Effector memory CD8-positive, alpha-beta T cell (primary cell): ENCODE results near the gene DAO.

Source experiments
- ATAC-seq: fragments of 150-1000 bp; cut with Tn5 transposase; replicated peaks from 2 replicates; pipeline ENCODE4 v1.10.0; 2021; ENCODE audit warnings: mild to moderate bottlenecking, moderate library complexity
- DNase-seq, 3 experiments: peaks; one replicate each; pipeline ENCODE4 v3.0.0; 2021
- H3K27ac Mint-ChIP-seq, 2 donors: one replicate each; pipeline ENCODE4 v1.8.0; 2022; ENCODE audit warnings: mild to moderate bottlenecking in 2 of 2, mixed read lengths in 2 of 2, moderate library complexity in 2 of 2
- H3K27me3 Mint-ChIP-seq, 2 donors: one replicate each; pipeline ENCODE4 v1.8.0; 2022; ENCODE audit warnings: mixed read lengths in 2 of 2
- H3K36me3 Mint-ChIP-seq: one replicate; pipeline ENCODE4 v1.8.0; 2022; ENCODE audit warnings: mild to moderate bottlenecking, moderate library complexity, mixed read lengths; ENCODE audit not compliant: insufficient read depth
- H3K4me1 Mint-ChIP-seq, 2 donors: one replicate each; pipeline ENCODE4 v1.8.0; 2022; ENCODE audit warnings: low read depth in 2 of 2, mixed read lengths in 2 of 2
- H3K4me3 Mint-ChIP-seq, 2 donors: one replicate each; pipeline ENCODE4 v1.8.0; 2022; ENCODE audit warnings: mild to moderate bottlenecking in 2 of 2, mixed read lengths in 2 of 2, moderate library complexity in 2 of 2
- H3K9me3 Mint-ChIP-seq, 2 donors: one replicate each; pipeline ENCODE4 v1.8.0; 2022; ENCODE audit warnings: mixed read lengths in 2 of 2

The DAO gene

DNA sequence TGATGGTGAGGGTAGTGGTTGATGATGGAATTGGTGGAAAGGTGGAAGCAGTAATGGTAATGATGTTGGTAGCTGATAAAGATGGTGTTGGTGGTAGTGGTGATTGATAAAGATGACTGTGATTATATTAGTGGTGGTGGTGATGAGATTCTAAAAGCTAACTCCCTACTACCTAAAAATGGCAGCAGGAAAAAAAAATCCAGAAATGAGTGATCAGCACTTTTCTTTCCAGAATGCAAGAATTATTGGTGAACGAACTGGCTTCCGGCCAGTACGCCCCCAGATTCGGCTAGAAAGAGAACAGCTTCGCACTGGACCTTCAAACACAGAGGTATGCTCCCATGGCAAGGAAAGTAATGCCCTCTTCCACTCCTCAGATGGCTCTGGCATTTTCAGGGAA is 19.3 kb downstream of the DAO start:
- Mint-ChIP-seq H3K27me3 (peaks cover 0 to 6% of the 10 kb centered on the region in 2 donors), H3K9me3 (no peaks in the 10 kb centered on the region)

DNA sequence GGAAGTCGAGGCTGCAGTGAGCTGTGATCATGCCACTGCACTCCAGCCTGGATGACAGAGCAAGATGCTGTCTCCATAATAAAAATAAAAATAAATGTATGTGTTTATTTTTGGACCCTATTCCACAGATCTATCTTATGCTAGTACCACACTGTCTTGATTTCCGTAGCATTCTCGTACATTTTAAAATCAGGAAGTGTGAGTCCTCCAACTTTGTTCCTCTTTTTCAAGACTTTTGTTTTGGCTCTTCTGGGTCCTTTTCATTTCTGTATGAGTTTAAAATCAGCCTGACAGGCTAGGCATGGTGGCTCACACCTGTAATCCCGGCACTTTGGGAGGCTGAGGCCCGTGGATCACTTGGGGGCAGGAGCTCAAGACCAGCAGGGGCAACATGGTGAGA is 25.8 kb downstream of the DAO start:
- DNase-seq (no peak), ATAC-seq (peak; percentile 26)
- Mint-ChIP-seq H3K9me3 (no peaks in the 10 kb centered on the region), H3K27me3 (peaks cover 14 to 29% of the 10 kb centered on the region in 2 donors), H3K36me3 (no peaks in the 10 kb centered on the region), H3K4me1 (no peaks in the 10 kb centered on the region), H3K4me3 (no peak overlapping the region), H3K27ac (peak overlapping the region in 1 of 2 donors; percentile 27)

More for the DNA sequence above, 19.3 kb downstream of the DAO start:
- Mint-ChIP-seq H3K4me3 (no peak overlapping the region), H3K4me1 (no peaks in the 10 kb centered on the region), H3K36me3 (no peaks in the 10 kb centered on the region), H3K27ac (no peak overlapping the region)
- ATAC-seq = no peak
- no peak for DNase-seq

DNA sequence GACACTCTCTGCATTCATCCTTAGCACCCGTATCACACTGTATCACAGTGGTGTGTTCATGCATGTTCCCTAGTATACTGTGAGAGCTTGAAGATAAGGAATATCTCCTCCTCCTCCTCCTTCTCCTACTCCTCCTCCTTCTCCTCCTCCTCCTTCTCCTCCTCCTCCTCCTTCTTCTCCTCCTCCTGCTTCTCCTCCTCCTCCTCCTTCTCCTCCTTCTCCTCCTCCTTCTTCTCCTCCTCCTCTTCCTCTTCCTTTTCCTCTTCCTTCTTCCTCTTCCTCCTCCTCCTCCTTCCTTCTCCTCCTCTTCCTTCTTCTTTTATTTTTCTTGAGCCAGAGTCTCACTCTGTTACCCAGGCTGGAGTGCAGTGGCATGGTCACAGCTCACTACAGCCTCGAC is 27.1 kb downstream of the DAO start:
- Mint-ChIP-seq H3K27me3 (peaks cover 14 to 29% of the 10 kb centered on the region in 2 donors), H3K36me3 (no peaks in the 10 kb centered on the region), H3K4me3 (no peak overlapping the region), H3K4me1 (no peaks in the 10 kb centered on the region), H3K9me3 (no peaks in the 10 kb centered on the region), H3K27ac (no peak overlapping the region)
- ATAC-seq = no peak
- DNase-seq = no peak

DNA sequence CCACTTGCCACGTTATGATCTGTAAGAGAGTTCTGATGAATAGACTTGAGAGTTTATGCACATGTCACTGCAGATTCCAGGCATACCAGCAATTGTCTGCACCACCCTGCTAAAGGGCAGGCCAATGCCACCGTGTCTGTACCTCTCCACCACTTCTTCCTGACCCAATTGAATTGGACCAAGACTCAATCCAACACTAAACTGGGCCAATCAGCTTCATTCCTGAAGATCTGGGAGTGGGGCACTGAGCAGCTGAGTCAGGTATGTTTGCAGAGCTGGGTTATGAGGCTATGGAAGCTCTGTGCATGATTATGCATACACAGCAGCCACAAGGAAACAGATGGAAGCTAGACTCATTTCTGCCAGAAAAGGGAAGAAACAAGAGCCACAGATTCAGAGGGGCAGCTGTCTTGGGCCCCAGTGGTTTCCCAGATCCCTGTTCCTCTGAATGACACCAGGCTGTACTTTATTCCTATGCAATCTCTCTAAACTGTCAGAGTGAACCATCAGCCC is 28.0 kb downstream of the DAO start:
- Mint-ChIP-seq H3K4me1 (no peaks in the 10 kb centered on the region), H3K27ac (no peak overlapping the region), H3K27me3 (peaks cover 14 to 29% of the 10 kb centered on the region in 2 donors), H3K4me3 (no peak overlapping the region), H3K36me3 (no peaks in the 10 kb centered on the region), H3K9me3 (no peaks in the 10 kb centered on the region)
- ATAC-seq (no peak), DNase-seq (no peak)

DNA sequence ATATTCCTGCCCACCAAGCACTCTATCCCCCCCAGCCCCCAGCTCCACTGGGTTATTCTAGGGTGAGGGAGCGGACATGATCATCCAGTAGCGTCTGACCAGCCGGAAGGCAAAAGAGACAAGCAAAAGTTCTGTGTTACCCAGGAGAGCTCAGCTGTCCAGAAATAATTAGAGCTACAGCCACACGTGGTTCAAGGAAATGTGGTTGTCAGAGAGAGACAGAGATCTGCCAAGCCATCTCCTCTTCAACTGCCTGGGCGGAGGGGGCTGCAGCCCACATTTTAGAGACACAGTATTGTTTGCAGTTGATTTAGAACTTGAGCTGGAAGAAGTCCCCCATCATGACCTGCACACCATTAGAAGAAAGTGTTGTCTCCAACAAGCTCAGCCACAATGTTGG is 30.4 kb downstream of the DAO start:
- Mint-ChIP-seq H3K4me1 (peaks cover 0 to 2% of the 10 kb centered on the region in 2 donors), H3K27ac (no peak overlapping the region), H3K4me3 (no peak overlapping the region), H3K27me3 (peaks cover 14 to 37% of the 10 kb centered on the region in 2 donors), H3K36me3 (no peaks in the 10 kb centered on the region), H3K9me3 (no peaks in the 10 kb centered on the region)
- ATAC-seq (no peak), DNase-seq (no peak)

DNA sequence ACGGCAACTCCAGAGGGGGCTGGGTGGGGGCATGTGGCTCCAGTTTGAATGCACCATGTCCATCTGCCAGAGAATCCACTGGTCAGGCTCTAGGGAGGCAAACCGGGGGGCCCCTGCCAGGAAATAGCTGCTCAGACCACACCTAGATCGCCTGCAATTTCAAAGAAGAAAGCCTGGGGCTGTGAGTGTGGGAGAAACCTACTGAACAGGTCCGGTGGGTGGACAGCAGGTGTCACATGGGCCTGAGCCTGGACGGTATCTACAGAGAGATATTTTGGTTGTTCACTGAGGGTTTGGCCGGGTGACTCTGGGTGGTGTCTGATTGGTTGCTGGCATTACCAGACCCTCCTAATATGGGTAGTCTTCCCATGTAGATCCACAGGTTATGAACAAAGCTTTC is 32.0 kb downstream of the DAO start:
- ATAC-seq = no peak
- Mint-ChIP-seq H3K36me3 (no peaks in the 10 kb centered on the region), H3K4me3 (no peak overlapping the region), H3K9me3 (no peaks in the 10 kb centered on the region), H3K27me3 (peaks cover 5 to 22% of the 10 kb centered on the region in 2 donors), H3K27ac (no peak overlapping the region), H3K4me1 (peaks cover 0 to 2% of the 10 kb centered on the region in 2 donors)
- DNase-seq = no peak

DNA sequence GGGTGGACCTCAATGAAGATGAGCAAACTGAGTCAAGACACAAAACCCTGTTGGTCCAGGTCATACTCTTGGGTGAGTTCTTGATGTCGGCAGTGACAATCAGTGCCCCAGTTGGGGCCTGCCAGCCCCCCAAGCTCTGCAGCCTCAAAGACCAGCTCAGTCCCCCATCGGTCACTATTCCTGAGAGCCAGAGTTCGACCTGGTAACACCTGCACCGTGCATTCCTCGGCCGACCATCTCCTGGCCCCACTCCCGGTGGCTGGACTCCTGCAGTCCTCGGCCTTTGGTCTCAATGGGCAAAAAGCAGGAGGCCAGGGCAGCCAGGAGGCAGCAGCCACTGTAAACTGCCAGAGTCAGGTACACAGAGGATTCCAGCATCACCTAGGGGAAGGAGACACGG is 32.5 kb downstream of the DAO start:
- peaks cover under 1 to 17% of the 10 kb centered on the region in 2 donors for H3K27me3 Mint-ChIP-seq
- DNase-seq = no peak
- H3K36me3 Mint-ChIP-seq = no peaks in the 10 kb centered on the region
- H3K4me3 Mint-ChIP-seq = no peak overlapping the region
- H3K4me1 Mint-ChIP-seq = peaks cover 0 to 2% of the 10 kb centered on the region in 2 donors
- H3K9me3 Mint-ChIP-seq = no peaks in the 10 kb centered on the region
- no peak for ATAC-seq
- H3K27ac Mint-ChIP-seq = no peak overlapping the region

DNA sequence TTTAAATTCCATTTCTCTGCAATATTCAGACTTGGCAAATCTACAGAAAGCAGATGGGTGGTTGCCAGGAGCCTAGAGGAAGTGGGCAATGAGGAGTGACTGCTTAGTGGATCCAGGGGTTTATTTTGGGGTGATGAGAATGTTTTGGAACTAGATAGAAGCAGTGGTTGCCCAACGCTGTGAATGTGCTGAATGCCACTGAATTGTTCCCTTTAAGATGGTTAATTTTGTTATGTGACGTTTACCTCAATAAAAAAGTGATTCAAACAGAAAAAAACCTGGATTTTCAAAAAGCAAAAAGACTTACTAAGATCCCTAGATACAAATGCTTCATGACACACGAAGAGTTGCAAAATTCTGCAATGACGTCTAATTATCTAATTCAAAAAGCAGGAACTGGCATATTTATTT is 34.2 kb downstream of the DAO start:
- no peak overlapping the region for H3K27ac Mint-ChIP-seq
- DNase-seq (no peak), ATAC-seq (no peak)
- peaks cover 0 to 8% of the 10 kb centered on the region in 2 donors for H3K27me3 Mint-ChIP-seq
- no peaks in the 10 kb centered on the region for H3K36me3 Mint-ChIP-seq
- peaks cover 0 to 2% of the 10 kb centered on the region in 2 donors for H3K4me1 Mint-ChIP-seq
- no peaks in the 10 kb centered on the region for H3K9me3 Mint-ChIP-seq
- H3K4me3 Mint-ChIP-seq = no peak overlapping the region

DNA sequence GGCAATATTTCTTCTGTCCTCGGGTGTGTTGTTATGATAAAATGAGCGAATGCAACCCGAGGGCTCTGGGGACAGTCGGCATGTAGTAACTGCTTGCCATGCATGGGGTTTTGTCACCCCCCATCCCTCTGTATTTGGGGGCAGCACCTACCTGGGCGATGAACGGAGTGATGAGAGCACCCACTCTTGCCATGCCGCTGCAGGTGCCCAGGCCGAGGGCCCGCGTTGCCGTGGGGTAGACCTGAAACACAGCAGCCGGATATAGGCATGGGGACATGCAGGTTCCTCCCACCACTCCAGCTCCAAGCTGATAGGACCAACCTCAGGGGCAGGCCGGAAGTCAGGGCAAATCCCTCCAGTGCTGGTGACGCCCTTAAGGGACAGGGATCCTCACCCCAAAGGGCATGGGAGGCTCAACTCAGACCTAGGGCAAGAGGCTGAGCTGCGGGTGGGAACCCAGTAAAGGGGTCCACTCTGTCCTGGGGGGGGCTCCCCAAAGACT is 35.8 kb downstream of the DAO start:
- ATAC-seq (no peak), DNase-seq (no peak)
- H3K4me1 Mint-ChIP-seq = peaks cover 0 to 2% of the 10 kb centered on the region in 2 donors
- H3K36me3 Mint-ChIP-seq = no peaks in the 10 kb centered on the region
- H3K9me3 Mint-ChIP-seq = no peaks in the 10 kb centered on the region
- no peak overlapping the region for H3K4me3 Mint-ChIP-seq
- H3K27ac Mint-ChIP-seq = no peak overlapping the region
- H3K27me3 Mint-ChIP-seq = peaks cover 0 to 8% of the 10 kb centered on the region in 2 donors

DNA sequence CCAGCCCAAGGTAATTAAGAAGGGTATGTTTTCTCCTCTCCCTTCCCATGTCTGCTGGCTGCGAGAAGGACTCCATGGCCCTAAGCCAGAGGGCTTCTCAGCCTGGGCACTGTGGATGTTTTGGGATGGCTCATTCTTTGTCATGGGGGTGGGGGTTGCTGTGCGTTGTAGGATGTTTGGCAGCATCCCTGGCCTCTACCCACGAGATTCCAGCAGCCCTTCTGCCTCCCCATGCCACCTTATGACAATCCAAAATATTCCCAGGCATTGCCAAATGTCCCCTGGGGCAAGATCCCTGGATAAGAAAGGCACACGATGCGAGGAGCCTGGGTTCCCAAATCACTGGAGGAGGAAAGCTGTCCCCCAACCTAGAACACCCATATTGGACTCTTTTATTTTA is 36.4 kb downstream of the DAO start:
- no peak overlapping the region for H3K27ac Mint-ChIP-seq
- no peaks in the 10 kb centered on the region for H3K36me3 Mint-ChIP-seq
- ATAC-seq (no peak), DNase-seq (no peak)
- H3K4me1 Mint-ChIP-seq = peaks cover 0 to 2% of the 10 kb centered on the region in 2 donors
- peaks cover 0 to 8% of the 10 kb centered on the region in 2 donors for H3K27me3 Mint-ChIP-seq
- no peaks in the 10 kb centered on the region for H3K9me3 Mint-ChIP-seq
- H3K4me3 Mint-ChIP-seq = no peak overlapping the region

DNA sequence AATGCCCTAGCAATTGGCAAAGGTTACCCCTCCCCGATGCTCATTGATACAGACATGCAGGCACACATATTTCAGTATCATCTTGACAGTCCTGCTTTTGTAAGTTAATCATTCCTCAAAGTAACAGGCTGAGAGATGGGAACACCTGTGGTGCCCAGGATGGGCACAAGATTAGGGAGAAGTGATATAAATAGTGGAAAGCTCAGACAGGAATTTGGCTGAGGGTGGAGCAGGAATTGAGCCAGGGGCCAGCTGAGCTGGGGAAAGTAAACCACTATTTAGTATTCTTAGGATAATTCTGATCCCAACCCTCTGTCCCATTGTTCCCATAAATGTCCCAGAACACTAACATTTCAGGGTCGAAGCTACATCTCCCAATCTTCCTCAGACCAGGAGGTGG is 38.3 kb downstream of the DAO start:
- H3K36me3 Mint-ChIP-seq = no peaks in the 10 kb centered on the region
- ATAC-seq = no peak
- no peak overlapping the region for H3K27ac Mint-ChIP-seq
- DNase-seq = no peak
- peaks cover 0 to 2% of the 10 kb centered on the region in 2 donors for H3K4me1 Mint-ChIP-seq
- H3K27me3 Mint-ChIP-seq = peaks cover 0 to 8% of the 10 kb centered on the region in 2 donors
- H3K9me3 Mint-ChIP-seq = no peaks in the 10 kb centered on the region
- no peak overlapping the region for H3K4me3 Mint-ChIP-seq

DNA sequence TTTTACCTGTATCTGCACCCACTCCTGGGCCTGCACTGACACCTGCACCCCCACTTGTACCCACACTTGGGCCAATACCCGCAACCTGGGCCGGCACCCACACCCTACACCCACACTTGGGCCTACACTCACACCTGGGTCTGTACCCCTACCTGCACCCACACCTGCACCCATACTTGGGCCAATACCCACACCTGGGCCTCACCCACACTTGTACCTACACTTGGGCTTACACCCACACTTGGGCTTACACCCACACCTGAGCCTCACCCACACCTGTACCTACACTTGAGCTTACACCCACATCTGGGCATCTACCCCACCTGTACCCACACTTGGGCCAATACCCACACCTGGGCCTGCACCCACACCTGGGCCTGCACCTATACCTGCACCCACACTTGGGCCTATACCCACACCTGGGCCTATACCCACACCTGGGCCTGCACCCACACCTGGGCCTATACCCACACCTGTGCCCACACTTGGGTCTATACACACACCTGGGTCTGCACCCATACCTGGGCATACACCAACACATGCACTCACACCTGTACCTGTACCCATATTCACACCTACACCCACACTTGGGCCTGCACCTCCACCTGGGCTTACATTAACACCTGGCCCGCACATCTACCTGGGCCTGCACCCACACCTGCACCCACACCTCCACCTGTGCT is 39.2 kb downstream of the DAO start:
- Mint-ChIP-seq H3K36me3 (no peaks in the 10 kb centered on the region), H3K4me1 (no peaks in the 10 kb centered on the region), H3K27ac (no peak overlapping the region), H3K4me3 (no peak overlapping the region), H3K27me3 (peaks cover 0 to under 1% of the 10 kb centered on the region in 2 donors), H3K9me3 (no peaks in the 10 kb centered on the region)
- ATAC-seq (no peak), DNase-seq (no peak)

DNA sequence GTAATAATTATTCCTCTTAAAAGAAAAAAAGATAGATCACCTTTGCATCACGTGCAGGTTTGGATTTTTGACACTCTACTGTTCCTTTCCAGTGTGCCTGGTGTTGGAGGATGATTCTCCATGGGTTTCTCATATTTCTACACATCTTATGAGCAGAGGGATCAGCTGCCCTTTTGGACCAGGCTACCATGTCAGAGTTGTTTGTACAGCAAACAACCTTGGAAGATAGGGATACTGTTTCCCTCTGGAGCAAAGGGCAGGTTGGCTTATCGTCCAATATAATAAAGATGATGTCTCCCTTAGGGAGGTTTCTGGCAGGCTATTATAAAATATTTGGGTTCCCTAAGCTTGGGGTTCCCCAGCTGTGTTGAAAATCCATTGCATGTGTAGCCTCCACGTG is 42.1 kb downstream of the DAO start:
- no peak overlapping the region for H3K4me3 Mint-ChIP-seq
- H3K27ac Mint-ChIP-seq = no peak overlapping the region
- peaks cover 0 to 1% of the 10 kb centered on the region in 2 donors for H3K9me3 Mint-ChIP-seq
- H3K36me3 Mint-ChIP-seq = no peaks in the 10 kb centered on the region
- H3K4me1 Mint-ChIP-seq = no peaks in the 10 kb centered on the region
- no peaks in the 10 kb centered on the region for H3K27me3 Mint-ChIP-seq
- DNase-seq (no peak), ATAC-seq (no peak)

DNA sequence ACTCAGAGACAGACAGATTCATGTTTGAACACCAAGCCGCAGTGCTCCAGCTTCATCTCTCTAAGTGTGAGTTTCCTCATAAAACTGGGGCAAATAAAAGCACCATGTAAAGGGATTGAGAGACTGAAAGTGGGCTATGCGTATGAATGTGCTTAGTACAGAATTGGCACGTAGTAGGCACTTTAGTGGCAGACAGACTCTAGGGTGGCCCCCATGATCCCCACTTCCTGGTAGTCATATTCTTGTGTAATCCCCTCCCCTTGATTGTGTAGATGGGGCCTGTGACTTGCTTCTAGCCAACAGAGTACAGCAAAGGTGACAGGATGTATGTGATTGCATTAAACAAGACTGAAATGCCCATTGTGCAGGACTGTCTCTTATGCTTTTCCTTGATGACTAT is 43.0 kb downstream of the DAO start:
- Mint-ChIP-seq H3K9me3 (peaks cover 0 to 1% of the 10 kb centered on the region in 2 donors), H3K4me3 (no peak overlapping the region), H3K36me3 (no peaks in the 10 kb centered on the region), H3K27ac (no peak overlapping the region), H3K4me1 (no peaks in the 10 kb centered on the region), H3K27me3 (no peaks in the 10 kb centered on the region)
- no peak for ATAC-seq
- no peak for DNase-seq
